ENCODE measurements around the gene CWC22. TPM values are rescaled to one million over a fixed set of nuclear protein-coding genes. Genes with fewer than 3 reads are reported as not detected.

The CWC22 gene
- total and polyA plus RNA-seq, 2 donors (not counting 3 experiments of a cell fraction or from before 2014, with no cell fraction given), result 1.8 to 15.7 TPM

GRCh38 chr2:180029575-180029974 lies 22.5 kb upstream of the CWC22 start:
- POLR2A ChIA-PET, result no interaction called here
- no peaks in the 10 kb centered on the region for H3K4me1 ChIP-seq (ENCODE audit: control insufficient read depth, extremely low read depth, insufficient read depth, low read length)
- CTCF ChIA-PET, result no interaction called here
- H3K27me3 ChIP-seq (ENCODE audit: control insufficient read depth in 2 of 2, insufficient read depth in 2 of 2, low read length in 2 of 2), result peaks cover 0 to 6% of the 10 kb centered on the region in 2 experiments
- H2AFZ ChIP-seq (ENCODE audit: low read depth, low read length), result no peak overlapping the region
- H3K36me3 ChIP-seq (ENCODE audit: control insufficient read depth in 2 of 2, extremely low read depth in 1 of 2, insufficient read depth in 2 of 2, low read length in 2 of 2), result no peaks in the 10 kb centered on the region
- no peaks in the 10 kb centered on the region for H3K9me1 ChIP-seq (replicated peaks; ENCODE audit: control insufficient read depth, extremely low read depth, insufficient read depth, low read length)
- dilution Hi-C loops (cut with MboI; ENCODE audit: extremely low pct_ligation_motif_present, low sequenced_read_pairs) (no loop called here), intact Hi-C loops (cut with micrococcal nuclease) (no loop called here)
- TF ChIP-seq POLR2AphosphoS5 (IDR thresholded peaks at IDR 0.05; ENCODE audit: insufficient read depth, low read depth, low read length), result no peak
- TF ChIP-seq FOS (IDR thresholded peaks at IDR 0.05; ENCODE audit: borderline replicate concordance, insufficient read depth, low read length), result no peak
- no peak for TF ChIP-seq EZH2 (IDR thresholded peaks at IDR 0.05; ENCODE audit: borderline replicate concordance, low read depth, low read length, severe bottlenecking)
- no peak for TF ChIP-seq GATA2 (IDR thresholded peaks at IDR 0.05; ENCODE audit: insufficient read depth, insufficient read length, low read depth, low read length)
- TF ChIP-seq MYC (IDR thresholded peaks at IDR 0.05; ENCODE audit: low read depth, low read length), result no peak
- no peak for TF ChIP-seq CTCF (IDR thresholded peaks at IDR 0.05; ENCODE audit: extremely low read depth in 1 of 2, insufficient read depth in 1 of 2, low read depth in 1 of 2, low read length in 2 of 2)
- no peak overlapping the region for H3K4me2 ChIP-seq (ENCODE audit: insufficient read depth, low read length)
- H3K27ac ChIP-seq (ENCODE audit: insufficient read depth, low read depth, low read length), result no peak overlapping the region
- no peaks in the 10 kb centered on the region for H3K79me2 ChIP-seq (ENCODE audit: control insufficient read depth, insufficient read depth, low read length)
- no peak overlapping the region for H3K9ac ChIP-seq (replicated peaks; ENCODE audit: extremely low read depth, insufficient read depth, low read length)
- H4K20me1 ChIP-seq (replicated peaks; ENCODE audit: control insufficient read depth, extremely low read depth, insufficient read depth, low read length), result no peaks in the 10 kb centered on the region
- BruUV-seq (replicated peaks), result no TSS peak
- no peak for DNase-seq (ENCODE audit: low read depth, low spot score)
- H3K9me3 ChIP-seq (replicated peaks; ENCODE audit: control insufficient read depth, insufficient read depth, low read length), result no peaks in the 10 kb centered on the region
- no peak overlapping the region for H3K4me3 ChIP-seq (replicated peaks in 1 of 3; ENCODE audit: insufficient read depth in 1 of 3, low read depth in 1 of 3, low read length in 3 of 3)
- no peak for FAIRE-seq

- no TSS peak for BruUV-seq (replicated peaks)
- Histone ChIP-seq H4K20me1 (replicated peaks; ENCODE audit: control insufficient read depth, extremely low read depth, insufficient read depth, low read length) (no peaks in the 10 kb centered on the region), H3K4me3 (replicated peaks in 1 of 3; ENCODE audit: insufficient read depth in 1 of 3, low read depth in 1 of 3, low read length in 3 of 3) (no peak overlapping the region), H3K36me3 (ENCODE audit: control insufficient read depth in 2 of 2, extremely low read depth in 1 of 2, insufficient read depth in 2 of 2, low read length in 2 of 2) (no peaks in the 10 kb centered on the region), H2AFZ (ENCODE audit: low read depth, low read length) (no peak overlapping the region), H3K9me1 (replicated peaks; ENCODE audit: control insufficient read depth, extremely low read depth, insufficient read depth, low read length) (no peaks in the 10 kb centered on the region), H3K9me3 (replicated peaks; ENCODE audit: control insufficient read depth, insufficient read depth, low read length) (no peaks in the 10 kb centered on the region), H3K27me3 (ENCODE audit: control insufficient read depth in 2 of 2, insufficient read depth in 2 of 2, low read length in 2 of 2) (peaks cover 0 to 4% of the 10 kb centered on the region in 2 experiments), H3K9ac (replicated peaks; ENCODE audit: extremely low read depth, insufficient read depth, low read length) (no peak overlapping the region), H3K27ac (ENCODE audit: insufficient read depth, low read depth, low read length) (no peak overlapping the region), H3K4me2 (ENCODE audit: insufficient read depth, low read length) (no peak overlapping the region), H3K79me2 (ENCODE audit: control insufficient read depth, insufficient read depth, low read length) (no peaks in the 10 kb centered on the region), H3K4me1 (ENCODE audit: control insufficient read depth, extremely low read depth, insufficient read depth, low read length) (no peaks in the 10 kb centered on the region)
- TF ChIP-seq POLR2AphosphoS5 (IDR thresholded peaks at IDR 0.05; ENCODE audit: insufficient read depth, low read depth, low read length) (no peak), JUN (IDR thresholded peaks at IDR 0.05; ENCODE audit: borderline replicate concordance, insufficient read depth, insufficient read length, low read depth) (no peak), FOS (IDR thresholded peaks at IDR 0.05; ENCODE audit: borderline replicate concordance, insufficient read depth, low read length) (no peak), CTCF (IDR thresholded peaks at IDR 0.05; ENCODE audit: extremely low read depth in 1 of 2, insufficient read depth in 1 of 2, low read depth in 1 of 2, low read length in 2 of 2) (no peak), MAX (IDR thresholded peaks at IDR 0.05; ENCODE audit: insufficient read depth, insufficient read length) (no peak), GATA2 (IDR thresholded peaks at IDR 0.05; ENCODE audit: insufficient read depth, insufficient read length, low read depth, low read length) (no peak), MYC (IDR thresholded peaks at IDR 0.05; ENCODE audit: low read depth, low read length) (no peak), POLR2A (IDR thresholded peaks at IDR 0.05; ENCODE audit: low read depth, low read length) (no peak), EZH2 (IDR thresholded peaks at IDR 0.05; ENCODE audit: borderline replicate concordance, low read depth, low read length, severe bottlenecking) (no peak)
- intact Hi-C loops (cut with micrococcal nuclease) (no loop called here), dilution Hi-C loops (cut with MboI; ENCODE audit: extremely low pct_ligation_motif_present, low sequenced_read_pairs) (no loop called here)
- ChIA-PET POLR2A (no interaction called here), CTCF (no interaction called here)
- DNase-seq (ENCODE audit: low read depth, low spot score), result no peak
- no peak for FAIRE-seq
These were observed 14.8 kb upstream of the CWC22 start for GRCh38 chr2:180021850-180022249.
